Sigmoid colon (tissue), 7 donors: ENCODE measurements around the gene MRPL38. TPM values are rescaled to one million over a fixed set of nuclear protein-coding genes. Genes with fewer than 3 reads are reported as not detected.

Source experiments
- DNase-seq: peaks from one replicate; pipeline ENCODE4 v3.0.0-alpha.2; 2019
- H3K27ac ChIP-seq, 4 donors: fragments of 200-600 bp; sonication (generic); one replicate each; pipeline ENCODE4 v1.5.1; 2016 to 2019; ENCODE audit warnings: mild to moderate bottlenecking in 1 of 4
- H3K27me3 ChIP-seq, 3 donors: fragments of 200-600 bp; sonication (generic); one replicate each; pipeline ENCODE4 v1.5.1; 2019; ENCODE audit warnings: mild to moderate bottlenecking in 1 of 3
- H3K36me3 ChIP-seq, 4 donors: fragments of 200-600 bp; sonication (generic); one replicate each; pipeline ENCODE4 v1.5.1; 2016 to 2019
- H3K4me1 ChIP-seq, 4 donors: fragments of 200-600 bp; sonication (generic); one replicate each; pipeline ENCODE4 v1.5.1; 2017 to 2019
- H3K4me3 ChIP-seq, 4 donors: fragments of 200-600 bp; sonication (generic); one replicate each; pipeline ENCODE4 v1.5.1; 2017 to 2019; ENCODE audit warnings: mild to moderate bottlenecking in 2 of 4, moderate library complexity in 1 of 4
- H3K9me3 ChIP-seq, 4 donors: fragments of 200-600 bp in 3 of 4; sonication (generic) in 3 of 4; one replicate each; pipeline versions ENCODE4 v1.5.1 to v1.6.1; 2013 to 2019
- EP300 ChIP-seq, 4 donors: sonication (generic); formaldehyde crosslinking; IDR thresholded peaks; one replicate each; pipeline ENCODE4 v1.6.1; 2017; ENCODE audit warnings: antibody characterized with exemption in 4 of 4
- POLR2A ChIP-seq, 2 donors: fragments of 450-650 bp; IDR thresholded peaks; one replicate each; pipeline ENCODE4 v1.6.1; 2016; ENCODE audit warnings: antibody characterized with exemption in 2 of 2, mild to moderate bottlenecking in 2 of 2, moderate library complexity in 2 of 2
- POLR2AphosphoS5 ChIP-seq, 4 donors: sonication (generic); formaldehyde crosslinking; IDR thresholded peaks; one replicate each; pipeline ENCODE4 v1.6.1; 2017; ENCODE audit warnings: antibody characterized with exemption in 4 of 4
- WGBS, 2 donors: extraction: QIAGEN DNeasy Blood & Tissue Kit; methylation state at CpG; one replicate each; pipeline ENCODE4 v1.1.7; 2013; 5-methylcytosine and 5-hydroxymethylcytosine counted together
- intact Hi-C: fragments of 100-400 bp; cut with DNase I; formaldehyde crosslinking; loops from one replicate; pipeline ENCODE4 v1.15.1; 2023
- polyA plus RNA-seq, 3 donors: library from polyadenylated mRNA; stranded (reverse); fragments of 200-250 nt; gene quantifications; one replicate each; pipeline ENCODE4 v1.2.3, GENCODE V29; 2013
- total RNA-seq, 4 donors: library from RNA; depleted of rRNA; stranded (reverse); fragments of >200 nt; gene quantifications; one replicate each; pipeline ENCODE4 v1.1.0, GENCODE V29; 2016
- TF ChIP-seq, protein P1 (sequence below), 4 experiments: fragments of 450-650 bp in 3 of 4; fragments of 200-600 bp in 1 of 4; IDR thresholded peaks; one replicate each; pipeline ENCODE4 v1.5.1; 2016 to 2019; ENCODE audit warnings: antibody characterized with exemption in 4 of 4, mild to moderate bottlenecking in 3 of 4, moderate library complexity in 2 of 4
- donor health status: healthy with polysubstance abuse.
- donor health status: Bipolar disorder and iron deficiency.
- donor health status: healthy.

MRPL38 gene
- total and polyA plus RNA-seq, 7 donors, result 32.8 to 71.5 (median 50.6) TPM

DNA sequence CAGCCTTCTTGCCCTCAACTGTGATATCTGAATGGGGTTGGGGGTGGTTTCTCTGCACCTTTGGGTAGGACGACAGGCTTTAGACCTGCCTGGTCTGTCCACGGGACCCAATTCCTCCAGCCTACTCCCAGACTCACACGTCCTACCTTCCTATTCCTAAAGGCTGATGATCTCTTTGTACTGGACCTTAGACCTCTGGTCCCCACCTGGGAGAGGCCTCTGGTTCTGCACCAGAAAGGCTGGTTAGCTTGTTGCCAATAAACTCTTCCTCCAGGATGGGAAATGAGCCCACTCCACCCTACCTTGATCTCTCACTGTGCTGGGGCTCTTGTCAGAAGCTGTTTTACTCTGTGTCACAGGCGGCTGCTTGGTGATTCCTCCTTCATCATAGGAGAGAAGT is 21.8 kb upstream of the MRPL38 start:
- H3K27me3 ChIP-seq, result no peaks in the 10 kb centered on the region
- peaks cover 0 to 32% (median 0%) of the 10 kb centered on the region in 4 donors for H3K36me3 ChIP-seq
- DNase-seq, result no peak
- no peaks in the 10 kb centered on the region for H3K9me3 ChIP-seq
- TF ChIP-seq POLR2A (IDR thresholded peaks at IDR 0.05), result no peak
- TF ChIP-seq, protein P1, sequence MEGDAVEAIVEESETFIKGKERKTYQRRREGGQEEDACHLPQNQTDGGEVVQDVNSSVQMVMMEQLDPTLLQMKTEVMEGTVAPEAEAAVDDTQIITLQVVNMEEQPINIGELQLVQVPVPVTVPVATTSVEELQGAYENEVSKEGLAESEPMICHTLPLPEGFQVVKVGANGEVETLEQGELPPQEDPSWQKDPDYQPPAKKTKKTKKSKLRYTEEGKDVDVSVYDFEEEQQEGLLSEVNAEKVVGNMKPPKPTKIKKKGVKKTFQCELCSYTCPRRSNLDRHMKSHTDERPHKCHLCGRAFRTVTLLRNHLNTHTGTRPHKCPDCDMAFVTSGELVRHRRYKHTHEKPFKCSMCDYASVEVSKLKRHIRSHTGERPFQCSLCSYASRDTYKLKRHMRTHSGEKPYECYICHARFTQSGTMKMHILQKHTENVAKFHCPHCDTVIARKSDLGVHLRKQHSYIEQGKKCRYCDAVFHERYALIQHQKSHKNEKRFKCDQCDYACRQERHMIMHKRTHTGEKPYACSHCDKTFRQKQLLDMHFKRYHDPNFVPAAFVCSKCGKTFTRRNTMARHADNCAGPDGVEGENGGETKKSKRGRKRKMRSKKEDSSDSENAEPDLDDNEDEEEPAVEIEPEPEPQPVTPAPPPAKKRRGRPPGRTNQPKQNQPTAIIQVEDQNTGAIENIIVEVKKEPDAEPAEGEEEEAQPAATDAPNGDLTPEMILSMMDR (IDR thresholded peaks at IDR 0.05), result no peak
- no peak for TF ChIP-seq EP300 (IDR thresholded peaks at IDR 0.05)
- no peak for TF ChIP-seq POLR2AphosphoS5 (IDR thresholded peaks at IDR 0.05)
- 95% methylated on average over 4 of the region's 4 CpGs for WGBS, 2 donors
- H3K4me1 ChIP-seq, result no peaks in the 10 kb centered on the region
- no peak overlapping the region for H3K27ac ChIP-seq
- intact Hi-C loops, result no loop called here
- H3K4me3 ChIP-seq, result no peak overlapping the region

DNA sequence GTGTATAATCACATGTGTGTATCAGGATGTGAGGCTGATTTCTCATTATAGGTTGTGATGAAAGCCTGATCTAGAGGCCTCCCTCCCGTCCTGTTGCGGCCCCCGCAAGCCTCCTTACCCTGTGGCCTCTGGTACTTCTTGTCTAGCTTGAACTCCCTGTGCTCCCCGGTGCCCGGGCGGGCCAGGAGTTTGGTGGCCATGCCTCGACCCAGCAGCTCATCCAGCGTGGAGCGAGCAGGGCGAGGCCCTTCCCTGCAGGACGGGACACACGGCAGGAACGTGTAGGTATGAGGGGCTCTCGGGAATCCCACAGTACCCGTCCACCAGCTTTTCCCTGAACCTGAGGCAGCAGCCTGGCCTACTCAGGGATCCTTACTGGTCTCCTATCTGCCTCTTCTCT is 21.2 kb upstream of the MRPL38 start:
- 96% methylated on average over 15 of the region's 15 CpGs for WGBS, 2 donors
- Histone ChIP-seq H3K4me3 (no peak overlapping the region), H3K4me1 (no peaks in the 10 kb centered on the region), H3K27me3 (no peaks in the 10 kb centered on the region), H3K9me3 (no peaks in the 10 kb centered on the region), H3K36me3 (peaks cover 0 to 32% (median 0%) of the 10 kb centered on the region in 4 donors), H3K27ac (no peak overlapping the region)
- TF ChIP-seq POLR2AphosphoS5 (IDR thresholded peaks at IDR 0.05) (no peak), POLR2A (IDR thresholded peaks at IDR 0.05) (no peak), EP300 (IDR thresholded peaks at IDR 0.05) (no peak)
- TF ChIP-seq, protein P1 (IDR thresholded peaks at IDR 0.05), result no peak
- DNase-seq, result no peak
- intact Hi-C loops, result no loop called here

DNA sequence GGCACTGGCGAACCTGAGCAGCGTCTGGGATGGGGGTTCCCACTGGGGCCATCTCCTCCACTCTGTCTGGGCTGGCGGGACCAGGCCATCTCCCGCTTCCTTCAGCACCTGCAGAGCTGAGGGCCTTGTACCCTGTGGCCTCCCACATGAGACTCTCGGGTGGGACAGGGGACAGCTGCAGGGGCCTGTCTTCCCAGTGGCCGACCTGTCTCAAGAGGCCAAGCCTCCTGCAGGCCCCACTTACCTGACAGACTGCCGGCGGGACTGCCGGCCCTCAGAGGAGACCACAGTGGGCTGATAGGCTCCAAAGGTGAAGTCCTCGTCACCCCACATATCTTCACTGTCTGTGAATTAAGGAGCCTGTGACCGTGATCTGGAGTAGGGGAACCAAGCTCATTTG is 20.4 kb upstream of the MRPL38 start:
- intact Hi-C loops, result no loop called here
- Histone ChIP-seq H3K4me1 (no peaks in the 10 kb centered on the region), H3K36me3 (peaks cover 0 to 32% (median 0%) of the 10 kb centered on the region in 4 donors), H3K27ac (no peak overlapping the region), H3K4me3 (no peak overlapping the region), H3K9me3 (no peaks in the 10 kb centered on the region), H3K27me3 (no peaks in the 10 kb centered on the region)
- no peak for TF ChIP-seq POLR2A (IDR thresholded peaks at IDR 0.05)
- TF ChIP-seq EP300 (IDR thresholded peaks at IDR 0.05), result no peak
- no peak for TF ChIP-seq POLR2AphosphoS5 (IDR thresholded peaks at IDR 0.05)
- TF ChIP-seq, protein P1 (IDR thresholded peaks at IDR 0.05), result no peak
- 95 to 96% methylated on average over 11 of the region's 11 CpGs for WGBS, 2 donors
- no peak for DNase-seq

- Histone ChIP-seq H3K36me3 (peaks cover 0 to 32% (median 0%) of the 10 kb centered on the region in 4 donors), H3K4me3 (no peak overlapping the region), H3K27me3 (no peaks in the 10 kb centered on the region), H3K4me1 (no peaks in the 10 kb centered on the region), H3K27ac (no peak overlapping the region), H3K9me3 (no peaks in the 10 kb centered on the region)
- WGBS, 2 donors, result 70 to 87% methylated on average over 19 of the region's 19 CpGs
- no peak for DNase-seq
- TF ChIP-seq EP300 (IDR thresholded peaks at IDR 0.05) (no peak), POLR2AphosphoS5 (IDR thresholded peaks at IDR 0.05) (no peak), POLR2A (IDR thresholded peaks at IDR 0.05) (no peak)
- TF ChIP-seq, protein P1 (IDR thresholded peaks at IDR 0.05), result no peak
- intact Hi-C loops, result no loop called here
These were observed 18.5 kb upstream of the MRPL38 start for GRCh38 chr17:75922963-75923874.
